WTC11 (cell line): ENCODE data around the gene RNF19B. TPM values are rescaled to one million over a fixed set of nuclear protein-coding genes. Genes with fewer than 3 reads are reported as not detected.

Experiments used
- ATAC-seq: fragments of 200-7000 bp; cut with Tn5 transposase; 2 replicates; pipeline ENCODE4 v1.10.0; 2021; ENCODE audit warnings: mild to moderate bottlenecking, moderate library complexity
- CTCF ChIA-PET: fragments of 300-600 bp; sonication (Branson Sonifier 250); formaldehyde crosslinking; loops from one replicate; lab custom pipeline; 2021; ENCODE audit warnings: antibody characterized with exemption; lab: Charles Lee
- POLR2A ChIA-PET: fragments of 350-600 bp; sonication (Branson Sonifier 250); formaldehyde crosslinking; loops from one replicate; lab custom pipeline; 2021; ENCODE audit warnings: antibody characterized with exemption; lab: Charles Lee
- DNase-seq: peaks from one replicate; pipeline ENCODE4 v3.0.0; 2021; ENCODE audit warnings: low spot score
- H3K27ac Mint-ChIP-seq: 2 replicates; pipeline ENCODE4 v1.8.0; 2021; ENCODE audit warnings: mixed read lengths
- H3K27me3 Mint-ChIP-seq: 2 replicates; pipeline ENCODE4 v1.8.0; 2021; ENCODE audit warnings: low read depth, mild to moderate bottlenecking, moderate library complexity, mixed read lengths
- H3K36me3 Mint-ChIP-seq: 2 replicates; pipeline ENCODE4 v1.8.0; 2021; ENCODE audit warnings: mixed read lengths
- H3K4me1 Mint-ChIP-seq: 2 replicates; pipeline ENCODE4 v1.8.0; 2022; ENCODE audit warnings: mixed read lengths
- H3K4me3 Mint-ChIP-seq: 2 replicates; pipeline ENCODE4 v1.8.0; 2021; ENCODE audit warnings: mild to moderate bottlenecking, moderate library complexity, mixed read lengths
- H3K9me3 Mint-ChIP-seq: 2 replicates; pipeline ENCODE4 v1.8.0; 2021; ENCODE audit warnings: mixed read lengths
- CREB1 ChIP-seq: sonication (generic); formaldehyde crosslinking; IDR thresholded peaks from 2 replicates; pipeline ENCODE4 v1.8.0; 2023; ENCODE audit warnings: mild to moderate bottlenecking, missing genetic modification reagents
- ELF4 ChIP-seq: sonication (generic); formaldehyde crosslinking; IDR thresholded peaks from 2 replicates; pipeline ENCODE4 v1.8.1; 2022; ENCODE audit warnings: low read depth, mild to moderate bottlenecking, moderate library complexity, missing genetic modification reagents
- FOXJ3 ChIP-seq: sonication (generic); formaldehyde crosslinking; IDR thresholded peaks from 2 replicates; pipeline ENCODE4 v1.9.0; 2021; ENCODE audit warnings: missing genetic modification reagents, mild to moderate bottlenecking, borderline replicate concordance
- FOXK1 ChIP-seq: sonication (generic); formaldehyde crosslinking; IDR thresholded peaks from 2 replicates; pipeline ENCODE4 v1.8.0; 2022; ENCODE audit warnings: mild to moderate bottlenecking, moderate library complexity, missing genetic modification reagents
- GABPB1 ChIP-seq: sonication (generic); formaldehyde crosslinking; IDR thresholded peaks from 2 replicates; pipeline ENCODE4 v1.8.1; 2023; ENCODE audit warnings: mild to moderate bottlenecking, missing genetic modification reagents
- GRHL2 ChIP-seq: fragments of 250-450 bp; sonication (Bioruptor Pico); IDR thresholded peaks from 2 replicates; pipeline ENCODE4 v1.8.0; 2022; ENCODE audit warnings: mild to moderate bottlenecking, moderate library complexity; ENCODE audit not compliant: insufficient replicate concordance, severe bottlenecking
- HMGA2 ChIP-seq: fragments of 250-450 bp; sonication (Bioruptor Pico); IDR thresholded peaks from 2 replicates; pipeline ENCODE4 v1.4.0; 2021; ENCODE audit warnings: mild to moderate bottlenecking, moderate library complexity
- JAZF1 ChIP-seq: fragments of 250-450 bp; sonication (Bioruptor Pico); IDR thresholded peaks from 2 replicates; pipeline ENCODE4 v1.9.0; 2021; ENCODE audit warnings: moderate library complexity, mild to moderate bottlenecking, inconsistent platforms
- JUN ChIP-seq: sonication (generic); formaldehyde crosslinking; IDR thresholded peaks from 2 replicates; pipeline ENCODE4 v1.8.0; 2023; ENCODE audit warnings: mild to moderate bottlenecking, missing genetic modification reagents
- NFE2L1 ChIP-seq: sonication (generic); formaldehyde crosslinking; IDR thresholded peaks from 2 replicates; pipeline ENCODE4 v1.8.1; 2023; ENCODE audit warnings: missing genetic modification reagents
- TP53 ChIP-seq: sonication (generic); formaldehyde crosslinking; IDR thresholded peaks from 2 replicates; pipeline ENCODE4 v1.8.1; 2023; ENCODE audit warnings: mild to moderate bottlenecking, missing genetic modification reagents
- ZNF232 ChIP-seq: sonication (generic); formaldehyde crosslinking; IDR thresholded peaks from 2 replicates; pipeline ENCODE4 v1.8.0; 2022; ENCODE audit warnings: mild to moderate bottlenecking, missing genetic modification reagents
- total RNA-seq: library from RNA; stranded (reverse); gene quantifications from 3 replicates; pipeline ENCODE4 v1.2.3, GENCODE V29; 2021
- TF ChIP-seq, protein P1 (sequence below): sonication (generic); formaldehyde crosslinking; IDR thresholded peaks from 2 replicates; pipeline ENCODE4 v1.8.0; 2022; ENCODE audit warnings: missing genetic modification reagents
- TF ChIP-seq, protein P2 (sequence below): sonication (generic); formaldehyde crosslinking; IDR thresholded peaks from 2 replicates; pipeline ENCODE4 v1.8.1; 2022; ENCODE audit warnings: missing genetic modification reagents, borderline replicate concordance
- TF ChIP-seq, protein P3 (sequence below): fragments of 200-600 bp; IDR thresholded peaks from 2 replicates; pipeline ENCODE4 v1.8.0; 2022; ENCODE audit warnings: antibody characterized with exemption
- TF ChIP-seq, protein P4 (sequence below): fragments of 250-450 bp; sonication (Bioruptor Pico); IDR thresholded peaks from 2 replicates; pipeline ENCODE4 v1.8.0; 2021; ENCODE audit warnings: mild to moderate bottlenecking
- TF ChIP-seq, protein P5 (sequence below): sonication (generic); formaldehyde crosslinking; IDR thresholded peaks from 2 replicates; pipeline ENCODE4 v1.8.0; 2022; ENCODE audit warnings: mild to moderate bottlenecking, missing genetic modification reagents
- TF ChIP-seq, protein P6 (sequence below): fragments of 250-450 bp; sonication (Bioruptor Pico); IDR thresholded peaks from 2 replicates; pipeline ENCODE4 v1.9.0; 2021; ENCODE audit warnings: mild to moderate bottlenecking
- TF ChIP-seq, protein P7 (sequence below): sonication (generic); formaldehyde crosslinking; IDR thresholded peaks from 2 replicates; pipeline ENCODE4 v1.8.1; 2022; ENCODE audit warnings: mild to moderate bottlenecking, missing genetic modification reagents, moderate library complexity, borderline replicate concordance
- TF ChIP-seq, protein P8 (sequence below): fragments of 250-450 bp; sonication (Bioruptor Pico); IDR thresholded peaks from 2 replicates; pipeline ENCODE4 v1.9.0; 2021; ENCODE audit warnings: moderate library complexity, mild to moderate bottlenecking, inconsistent platforms, borderline replicate concordance

Gene RNF19B
- total RNA-seq, 1 experiment from 2014 or later, result 21.9 TPM

DNA sequence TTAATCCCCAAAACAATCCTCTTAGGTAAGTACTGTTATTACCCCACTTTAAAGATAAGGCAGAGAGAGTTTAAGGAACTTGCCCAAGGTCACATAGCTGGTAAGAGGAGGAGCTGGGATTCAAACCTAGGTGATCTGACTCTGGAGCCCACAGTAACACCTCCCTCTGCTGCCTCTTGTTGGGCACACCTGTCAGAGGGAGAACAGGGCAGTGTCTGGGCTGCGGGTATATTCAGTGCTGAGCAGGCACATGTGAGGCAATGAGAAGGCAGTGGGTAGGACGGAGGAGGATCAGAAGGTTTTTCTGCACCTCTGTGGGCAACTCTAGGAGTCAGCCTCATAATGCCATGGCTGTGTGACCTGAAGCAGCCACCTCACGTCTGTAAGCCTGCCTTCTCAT is 76.5 kb downstream of the RNF19B start:
- H3K27me3 Mint-ChIP-seq, result peaks cover 88% of the 10 kb centered on the region
- peaks cover 7% of the 10 kb centered on the region for H3K9me3 Mint-ChIP-seq
- no peak for DNase-seq
- no peaks in the 10 kb centered on the region for H3K36me3 Mint-ChIP-seq
- H3K4me3 Mint-ChIP-seq, result no peak overlapping the region
- no peak for ATAC-seq
- H3K27ac Mint-ChIP-seq, result no peak overlapping the region
- no peak for TF ChIP-seq GABPB1 (CRISPR knock-in tag)
- TF ChIP-seq, all 79 proteins: peak for 0
- ChIA-PET POLR2A (no interaction called here), CTCF (interaction anchor here (2.4 to 4.6 kb wide), 2 partner anchors 12 to 193 kb away, joined by 12 to 93 read pairs; partner anchors contain the start of gene AZIN2)
- peaks cover 15% of the 10 kb centered on the region for H3K4me1 Mint-ChIP-seq

DNA sequence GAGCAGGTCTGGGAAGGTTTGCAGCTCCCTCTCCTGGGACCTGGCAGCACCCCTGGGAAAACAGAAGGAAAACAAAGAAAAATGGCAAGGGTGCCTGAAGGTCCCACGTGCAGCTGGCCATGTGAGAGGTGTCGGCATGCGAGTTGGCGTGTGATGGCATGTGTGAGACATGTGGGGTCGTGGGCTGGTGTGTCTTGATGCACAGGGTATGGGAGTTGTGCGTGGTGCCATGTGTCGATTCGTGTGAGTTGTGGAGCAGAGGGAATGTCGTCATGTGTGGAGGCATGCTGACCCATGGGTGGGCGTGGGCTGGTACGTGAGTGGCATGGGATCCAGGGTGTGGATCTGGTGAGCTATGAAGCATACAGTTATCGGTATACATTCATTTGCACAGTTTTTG is 77.0 kb downstream of the RNF19B start:
- no peak overlapping the region for H3K4me3 Mint-ChIP-seq
- ATAC-seq (no peak), DNase-seq (no peak)
- peaks cover 14% of the 10 kb centered on the region for H3K4me1 Mint-ChIP-seq
- H3K36me3 Mint-ChIP-seq, result no peaks in the 10 kb centered on the region
- POLR2A ChIA-PET, result no interaction called here
- TF ChIP-seq ELF4 (CRISPR knock-in tag) (no peak), TP53 (CRISPR knock-in tag) (no peak), GABPB1 (CRISPR knock-in tag) (no peak), NFE2L1 (CRISPR knock-in tag) (no peak), ZNF232 (no peak), CREB1 (CRISPR knock-in tag) (no peak), JAZF1 (CRISPR knock-in tag) (no peak), FOXJ3 (CRISPR knock-in tag) (no peak), GRHL2 (CRISPR knock-in tag) (no peak), FOXK1 (CRISPR knock-in tag) (no peak), JUN (CRISPR knock-in tag) (no peak), HMGA2 (CRISPR knock-in tag) (no peak)
- TF ChIP-seq, protein P1, sequence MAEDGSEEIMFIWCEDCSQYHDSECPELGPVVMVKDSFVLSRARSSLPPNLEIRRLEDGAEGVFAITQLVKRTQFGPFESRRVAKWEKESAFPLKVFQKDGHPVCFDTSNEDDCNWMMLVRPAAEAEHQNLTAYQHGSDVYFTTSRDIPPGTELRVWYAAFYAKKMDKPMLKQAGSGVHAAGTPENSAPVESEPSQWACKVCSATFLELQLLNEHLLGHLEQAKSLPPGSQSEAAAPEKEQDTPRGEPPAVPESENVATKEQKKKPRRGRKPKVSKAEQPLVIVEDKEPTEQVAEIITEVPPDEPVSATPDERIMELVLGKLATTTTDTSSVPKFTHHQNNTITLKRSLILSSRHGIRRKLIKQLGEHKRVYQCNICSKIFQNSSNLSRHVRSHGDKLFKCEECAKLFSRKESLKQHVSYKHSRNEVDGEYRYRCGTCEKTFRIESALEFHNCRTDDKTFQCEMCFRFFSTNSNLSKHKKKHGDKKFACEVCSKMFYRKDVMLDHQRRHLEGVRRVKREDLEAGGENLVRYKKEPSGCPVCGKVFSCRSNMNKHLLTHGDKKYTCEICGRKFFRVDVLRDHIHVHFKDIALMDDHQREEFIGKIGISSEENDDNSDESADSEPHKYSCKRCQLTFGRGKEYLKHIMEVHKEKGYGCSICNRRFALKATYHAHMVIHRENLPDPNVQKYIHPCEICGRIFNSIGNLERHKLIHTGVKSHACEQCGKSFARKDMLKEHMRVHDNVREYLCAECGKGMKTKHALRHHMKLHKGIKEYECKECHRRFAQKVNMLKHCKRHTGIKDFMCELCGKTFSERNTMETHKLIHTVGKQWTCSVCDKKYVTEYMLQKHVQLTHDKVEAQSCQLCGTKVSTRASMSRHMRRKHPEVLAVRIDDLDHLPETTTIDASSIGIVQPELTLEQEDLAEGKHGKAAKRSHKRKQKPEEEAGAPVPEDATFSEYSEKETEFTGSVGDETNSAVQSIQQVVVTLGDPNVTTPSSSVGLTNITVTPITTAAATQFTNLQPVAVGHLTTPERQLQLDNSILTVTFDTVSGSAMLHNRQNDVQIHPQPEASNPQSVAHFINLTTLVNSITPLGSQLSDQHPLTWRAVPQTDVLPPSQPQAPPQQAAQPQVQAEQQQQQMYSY (CRISPR knock-in tag), result no peak
- TF ChIP-seq, protein P2, sequence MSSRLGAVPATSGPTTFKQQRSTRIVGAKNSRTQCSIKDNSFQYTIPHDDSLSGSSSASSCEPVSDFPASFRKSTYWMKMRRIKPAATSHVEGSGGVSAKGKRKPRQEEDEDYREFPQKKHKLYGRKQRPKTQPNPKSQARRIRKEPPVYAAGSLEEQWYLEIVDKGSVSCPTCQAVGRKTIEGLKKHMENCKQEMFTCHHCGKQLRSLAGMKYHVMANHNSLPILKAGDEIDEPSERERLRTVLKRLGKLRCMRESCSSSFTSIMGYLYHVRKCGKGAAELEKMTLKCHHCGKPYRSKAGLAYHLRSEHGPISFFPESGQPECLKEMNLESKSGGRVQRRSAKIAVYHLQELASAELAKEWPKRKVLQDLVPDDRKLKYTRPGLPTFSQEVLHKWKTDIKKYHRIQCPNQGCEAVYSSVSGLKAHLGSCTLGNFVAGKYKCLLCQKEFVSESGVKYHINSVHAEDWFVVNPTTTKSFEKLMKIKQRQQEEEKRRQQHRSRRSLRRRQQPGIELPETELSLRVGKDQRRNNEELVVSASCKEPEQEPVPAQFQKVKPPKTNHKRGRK (CRISPR knock-in tag), result no peak
- TF ChIP-seq, protein P3, sequence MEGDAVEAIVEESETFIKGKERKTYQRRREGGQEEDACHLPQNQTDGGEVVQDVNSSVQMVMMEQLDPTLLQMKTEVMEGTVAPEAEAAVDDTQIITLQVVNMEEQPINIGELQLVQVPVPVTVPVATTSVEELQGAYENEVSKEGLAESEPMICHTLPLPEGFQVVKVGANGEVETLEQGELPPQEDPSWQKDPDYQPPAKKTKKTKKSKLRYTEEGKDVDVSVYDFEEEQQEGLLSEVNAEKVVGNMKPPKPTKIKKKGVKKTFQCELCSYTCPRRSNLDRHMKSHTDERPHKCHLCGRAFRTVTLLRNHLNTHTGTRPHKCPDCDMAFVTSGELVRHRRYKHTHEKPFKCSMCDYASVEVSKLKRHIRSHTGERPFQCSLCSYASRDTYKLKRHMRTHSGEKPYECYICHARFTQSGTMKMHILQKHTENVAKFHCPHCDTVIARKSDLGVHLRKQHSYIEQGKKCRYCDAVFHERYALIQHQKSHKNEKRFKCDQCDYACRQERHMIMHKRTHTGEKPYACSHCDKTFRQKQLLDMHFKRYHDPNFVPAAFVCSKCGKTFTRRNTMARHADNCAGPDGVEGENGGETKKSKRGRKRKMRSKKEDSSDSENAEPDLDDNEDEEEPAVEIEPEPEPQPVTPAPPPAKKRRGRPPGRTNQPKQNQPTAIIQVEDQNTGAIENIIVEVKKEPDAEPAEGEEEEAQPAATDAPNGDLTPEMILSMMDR, result no peak
- TF ChIP-seq, protein P4, sequence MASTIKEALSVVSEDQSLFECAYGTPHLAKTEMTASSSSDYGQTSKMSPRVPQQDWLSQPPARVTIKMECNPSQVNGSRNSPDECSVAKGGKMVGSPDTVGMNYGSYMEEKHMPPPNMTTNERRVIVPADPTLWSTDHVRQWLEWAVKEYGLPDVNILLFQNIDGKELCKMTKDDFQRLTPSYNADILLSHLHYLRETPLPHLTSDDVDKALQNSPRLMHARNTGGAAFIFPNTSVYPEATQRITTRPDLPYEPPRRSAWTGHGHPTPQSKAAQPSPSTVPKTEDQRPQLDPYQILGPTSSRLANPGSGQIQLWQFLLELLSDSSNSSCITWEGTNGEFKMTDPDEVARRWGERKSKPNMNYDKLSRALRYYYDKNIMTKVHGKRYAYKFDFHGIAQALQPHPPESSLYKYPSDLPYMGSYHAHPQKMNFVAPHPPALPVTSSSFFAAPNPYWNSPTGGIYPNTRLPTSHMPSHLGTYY (CRISPR knock-in tag), result no peak
- TF ChIP-seq, protein P5, sequence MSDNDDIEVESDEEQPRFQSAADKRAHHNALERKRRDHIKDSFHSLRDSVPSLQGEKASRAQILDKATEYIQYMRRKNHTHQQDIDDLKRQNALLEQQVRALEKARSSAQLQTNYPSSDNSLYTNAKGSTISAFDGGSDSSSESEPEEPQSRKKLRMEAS (CRISPR knock-in tag), result no peak
- TF ChIP-seq, protein P6, sequence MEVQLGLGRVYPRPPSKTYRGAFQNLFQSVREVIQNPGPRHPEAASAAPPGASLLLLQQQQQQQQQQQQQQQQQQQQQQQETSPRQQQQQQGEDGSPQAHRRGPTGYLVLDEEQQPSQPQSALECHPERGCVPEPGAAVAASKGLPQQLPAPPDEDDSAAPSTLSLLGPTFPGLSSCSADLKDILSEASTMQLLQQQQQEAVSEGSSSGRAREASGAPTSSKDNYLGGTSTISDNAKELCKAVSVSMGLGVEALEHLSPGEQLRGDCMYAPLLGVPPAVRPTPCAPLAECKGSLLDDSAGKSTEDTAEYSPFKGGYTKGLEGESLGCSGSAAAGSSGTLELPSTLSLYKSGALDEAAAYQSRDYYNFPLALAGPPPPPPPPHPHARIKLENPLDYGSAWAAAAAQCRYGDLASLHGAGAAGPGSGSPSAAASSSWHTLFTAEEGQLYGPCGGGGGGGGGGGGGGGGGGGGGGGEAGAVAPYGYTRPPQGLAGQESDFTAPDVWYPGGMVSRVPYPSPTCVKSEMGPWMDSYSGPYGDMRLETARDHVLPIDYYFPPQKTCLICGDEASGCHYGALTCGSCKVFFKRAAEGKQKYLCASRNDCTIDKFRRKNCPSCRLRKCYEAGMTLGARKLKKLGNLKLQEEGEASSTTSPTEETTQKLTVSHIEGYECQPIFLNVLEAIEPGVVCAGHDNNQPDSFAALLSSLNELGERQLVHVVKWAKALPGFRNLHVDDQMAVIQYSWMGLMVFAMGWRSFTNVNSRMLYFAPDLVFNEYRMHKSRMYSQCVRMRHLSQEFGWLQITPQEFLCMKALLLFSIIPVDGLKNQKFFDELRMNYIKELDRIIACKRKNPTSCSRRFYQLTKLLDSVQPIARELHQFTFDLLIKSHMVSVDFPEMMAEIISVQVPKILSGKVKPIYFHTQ (CRISPR knock-in tag), result no peak
- TF ChIP-seq, protein P7, sequence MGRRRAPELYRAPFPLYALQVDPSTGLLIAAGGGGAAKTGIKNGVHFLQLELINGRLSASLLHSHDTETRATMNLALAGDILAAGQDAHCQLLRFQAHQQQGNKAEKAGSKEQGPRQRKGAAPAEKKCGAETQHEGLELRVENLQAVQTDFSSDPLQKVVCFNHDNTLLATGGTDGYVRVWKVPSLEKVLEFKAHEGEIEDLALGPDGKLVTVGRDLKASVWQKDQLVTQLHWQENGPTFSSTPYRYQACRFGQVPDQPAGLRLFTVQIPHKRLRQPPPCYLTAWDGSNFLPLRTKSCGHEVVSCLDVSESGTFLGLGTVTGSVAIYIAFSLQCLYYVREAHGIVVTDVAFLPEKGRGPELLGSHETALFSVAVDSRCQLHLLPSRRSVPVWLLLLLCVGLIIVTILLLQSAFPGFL (CRISPR knock-in tag), result no peak
- TF ChIP-seq, protein P8, sequence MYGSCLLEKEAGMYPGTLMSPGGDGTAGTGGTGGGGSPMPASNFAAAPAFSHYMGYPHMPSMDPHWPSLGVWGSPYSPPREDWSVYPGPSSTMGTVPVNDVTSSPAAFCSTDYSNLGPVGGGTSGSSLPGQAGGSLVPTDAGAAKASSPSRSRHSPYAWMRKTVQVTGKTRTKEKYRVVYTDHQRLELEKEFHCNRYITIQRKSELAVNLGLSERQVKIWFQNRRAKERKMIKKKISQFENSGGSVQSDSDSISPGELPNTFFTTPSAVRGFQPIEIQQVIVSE (CRISPR knock-in tag), result no peak
- CTCF ChIA-PET, result interaction anchor here (2.4 to 4.6 kb wide), 2 partner anchors 12 to 194 kb away, joined by 12 to 93 read pairs; partner anchors contain the start of gene AZIN2
- peaks cover 5% of the 10 kb centered on the region for H3K9me3 Mint-ChIP-seq
- H3K27ac Mint-ChIP-seq, result no peak overlapping the region
- peaks cover 88% of the 10 kb centered on the region for H3K27me3 Mint-ChIP-seq
